AG04449 (cell line): ENCODE results near the gene PPM1J.
"Not testable (repeated sequence)": the region's sequence is repeated elsewhere in the genome, so short reads cannot be mapped to it uniquely, and the experiment has no call there.

Source experiments
- CTCF ChIA-PET: fragments of 350-600 bp; formaldehyde crosslinking; extraction: SDS; loops from one replicate; lab custom pipeline; 2021; ENCODE audit warnings: antibody characterized with exemption; lab: Yijun Ruan, JAX
- POLR2A ChIA-PET: fragments of 400-600, 350-600 bp; formaldehyde crosslinking; extraction: SDS; loops from one replicate; lab custom pipeline; 2020; ENCODE audit warnings: antibody characterized with exemption, inconsistent platforms; lab: Yijun Ruan, JAX
- DNase-seq: peaks from one replicate; pipeline ENCODE4 v3.0.0-alpha.2; 2010; ENCODE audit warnings: low read depth, low spot score
- H3K4me3 ChIP-seq: 2 replicates; pipeline ENCODE4 v1.5.1; 2011; ENCODE audit warnings: low read depth, mild to moderate bottlenecking, control low read depth, low read length
- TF ChIP-seq, protein P1 (sequence below): IDR thresholded peaks from one replicate; pipeline ENCODE4 v1.5.1; 2011; ENCODE audit warnings: mild to moderate bottlenecking, moderate library complexity, low read length, control low read depth, inconsistent platforms; ENCODE audit not compliant: insufficient read depth; ENCODE audit errors: missing control alignments

The PPM1J gene

DNA sequence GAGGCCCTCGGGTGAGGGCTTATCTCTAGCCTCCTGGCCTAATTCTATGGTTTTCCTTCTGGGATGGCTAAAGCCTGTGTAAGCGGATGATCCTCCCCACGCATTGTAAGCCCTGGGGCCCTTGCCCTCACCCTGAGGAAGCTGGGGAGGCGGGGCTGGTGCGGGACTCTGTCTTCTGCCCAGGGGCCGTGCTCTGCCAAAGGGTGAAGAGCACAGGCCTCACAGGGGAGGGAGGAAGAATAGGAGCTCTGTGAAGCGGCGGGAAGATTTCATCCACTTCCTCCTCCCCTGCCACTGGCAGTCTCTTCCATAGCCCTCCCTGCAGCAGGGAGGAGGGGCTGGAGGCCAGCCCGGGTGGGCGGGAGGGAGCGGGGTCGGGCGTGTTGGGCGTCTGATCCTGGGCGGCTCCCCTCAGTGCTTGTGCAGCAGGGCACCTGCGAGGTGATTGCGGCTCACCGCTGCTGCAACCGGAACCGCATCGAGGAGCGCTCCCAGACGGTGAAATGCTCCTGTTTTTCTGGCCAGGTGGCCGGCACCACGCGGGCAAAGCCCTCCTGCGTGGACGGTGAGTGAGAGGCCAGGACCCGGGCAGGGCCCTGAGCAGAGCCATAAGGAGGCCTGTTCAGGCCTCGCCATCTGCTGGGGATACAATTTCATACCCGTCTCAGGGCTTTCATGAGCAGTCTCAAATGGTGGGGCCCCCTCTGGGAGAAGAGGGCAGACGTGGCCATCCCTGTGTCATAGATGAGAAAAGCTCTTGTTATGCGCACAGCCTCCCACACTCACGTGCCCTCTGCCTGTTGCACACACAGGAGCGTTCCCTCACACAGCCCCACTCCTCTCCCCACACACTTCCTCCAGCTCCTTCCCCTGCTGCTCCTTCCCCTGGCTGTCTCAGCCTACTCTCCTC is 7.7 kb upstream of the PPM1J start:
- TF ChIP-seq, protein P1, sequence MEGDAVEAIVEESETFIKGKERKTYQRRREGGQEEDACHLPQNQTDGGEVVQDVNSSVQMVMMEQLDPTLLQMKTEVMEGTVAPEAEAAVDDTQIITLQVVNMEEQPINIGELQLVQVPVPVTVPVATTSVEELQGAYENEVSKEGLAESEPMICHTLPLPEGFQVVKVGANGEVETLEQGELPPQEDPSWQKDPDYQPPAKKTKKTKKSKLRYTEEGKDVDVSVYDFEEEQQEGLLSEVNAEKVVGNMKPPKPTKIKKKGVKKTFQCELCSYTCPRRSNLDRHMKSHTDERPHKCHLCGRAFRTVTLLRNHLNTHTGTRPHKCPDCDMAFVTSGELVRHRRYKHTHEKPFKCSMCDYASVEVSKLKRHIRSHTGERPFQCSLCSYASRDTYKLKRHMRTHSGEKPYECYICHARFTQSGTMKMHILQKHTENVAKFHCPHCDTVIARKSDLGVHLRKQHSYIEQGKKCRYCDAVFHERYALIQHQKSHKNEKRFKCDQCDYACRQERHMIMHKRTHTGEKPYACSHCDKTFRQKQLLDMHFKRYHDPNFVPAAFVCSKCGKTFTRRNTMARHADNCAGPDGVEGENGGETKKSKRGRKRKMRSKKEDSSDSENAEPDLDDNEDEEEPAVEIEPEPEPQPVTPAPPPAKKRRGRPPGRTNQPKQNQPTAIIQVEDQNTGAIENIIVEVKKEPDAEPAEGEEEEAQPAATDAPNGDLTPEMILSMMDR = no peak
- POLR2A ChIA-PET = no interaction called here
- peak overlapping the region; percentile 8; the same call in 1 of the 2 replicates for H3K4me3 ChIP-seq
- no peak for DNase-seq
- CTCF ChIA-PET = interaction anchor here (0.9 to 11.1 kb wide), 10 partner anchors 9 to 350 kb away, joined by 3 to 1029 read pairs (median 7); partner anchors contain the start of genes LRIG2 and RHOC

DNA sequence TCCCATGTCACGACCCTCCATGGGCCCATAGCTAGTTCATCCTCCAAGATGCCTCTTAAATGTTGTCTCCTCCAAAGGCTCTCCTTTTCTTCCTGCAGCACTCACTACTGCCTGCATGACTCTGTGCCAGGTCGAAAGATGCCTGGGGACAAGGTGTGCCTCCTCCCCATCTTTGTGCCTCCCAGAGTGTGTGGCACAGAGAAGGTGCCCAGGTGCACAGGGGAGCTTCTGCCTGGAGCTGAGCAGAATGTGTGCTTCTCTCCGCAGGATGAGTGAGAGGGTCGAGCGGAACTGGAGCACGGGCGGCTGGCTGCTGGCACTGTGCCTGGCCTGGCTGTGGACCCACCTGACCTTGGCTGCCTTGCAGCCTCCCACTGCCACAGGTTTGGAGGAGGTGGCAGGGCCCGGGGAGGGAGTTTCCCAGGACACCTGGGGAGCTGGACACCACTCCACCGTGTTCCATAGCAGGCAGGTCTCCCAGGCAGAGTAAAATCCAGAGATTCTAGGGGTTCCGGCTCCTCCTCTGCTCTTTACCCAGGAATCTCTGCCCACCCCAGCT is 6.9 kb upstream of the PPM1J start:
- TF ChIP-seq, protein P1 = no peak
- POLR2A ChIA-PET = interaction anchor here (0.8 to 1.0 kb wide), 2 partner anchors 22 to 328 kb away, joined by 3 to 4 read pairs; no protein-coding TSS in a partner anchor
- no peak for DNase-seq
- CTCF ChIA-PET = interaction anchor here (0.9 to 11.1 kb wide), 11 partner anchors 6 to 320 kb away, joined by 3 to 1029 read pairs (median 8); partner anchors contain the start of gene RHOC
- H3K4me3 ChIP-seq = no peak overlapping the region

DNA sequence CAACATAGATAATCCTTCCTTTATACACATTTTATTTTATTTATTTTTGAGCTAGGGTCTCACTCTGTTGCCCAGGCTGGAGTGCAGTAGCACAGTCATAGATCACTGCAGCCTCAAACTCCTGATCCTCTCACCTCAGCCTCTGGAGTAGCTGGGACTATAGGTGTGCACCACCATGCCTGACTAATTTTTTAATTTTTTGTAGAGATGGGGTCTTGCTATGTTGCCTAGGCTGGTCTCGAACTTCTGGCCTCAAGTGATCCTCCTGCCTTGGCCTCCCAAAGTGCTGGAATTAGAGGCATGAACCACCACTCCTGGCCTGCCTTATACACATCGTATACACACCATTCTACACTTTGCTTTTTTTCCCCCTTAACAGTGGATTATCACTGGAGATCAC is 6.2 kb upstream of the PPM1J start:
- ChIA-PET POLR2A (interaction anchor here (0.8 to 1.0 kb wide), 2 partner anchors 21 to 328 kb away, joined by 3 to 4 read pairs; no protein-coding TSS in a partner anchor), CTCF (interaction anchor here (1.3 to 11.1 kb wide), 9 partner anchors 7 to 351 kb away, joined by 3 to 1029 read pairs (median 31); partner anchors contain the start of genes LRIG2 and RHOC)

DNA sequence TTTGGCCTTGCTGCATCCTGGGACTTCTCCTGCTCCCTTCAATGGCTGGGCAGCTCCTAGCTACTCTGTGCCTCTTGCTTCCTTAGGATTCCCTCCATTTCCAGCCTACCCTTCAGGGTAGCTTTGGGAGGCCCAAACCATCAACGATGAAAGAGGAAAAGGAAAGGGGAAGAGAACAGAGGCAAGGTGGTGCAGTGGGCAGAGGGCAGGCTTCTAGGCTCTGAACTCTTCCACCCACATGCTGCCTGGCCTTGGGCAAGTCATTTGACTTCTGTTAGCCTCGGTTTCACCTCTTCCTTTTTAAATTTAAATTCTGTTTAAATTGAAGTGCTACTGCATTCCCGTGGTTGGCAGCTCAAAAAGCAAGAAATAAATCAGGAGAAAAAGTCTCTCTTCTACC is 5.7 kb upstream of the PPM1J start:
- TF ChIP-seq, protein P1 = no peak
- ChIA-PET POLR2A (interaction anchor here (1.1 kb wide), 1 partner anchor 352 kb away, joined by 4 read pairs; no protein-coding TSS in a partner anchor), CTCF (interaction anchor here (1.3 to 11.1 kb wide), 7 partner anchors 7 to 352 kb away, joined by 3 to 1029 read pairs (median 92); partner anchors contain the start of gene LRIG2)
- H3K4me3 ChIP-seq = no peak overlapping the region
- no peak for DNase-seq

More for the DNA sequence above, 6.2 kb upstream of the PPM1J start:
- not testable (repeated sequence) for DNase-seq, H3K4me3 ChIP-seq

DNA sequence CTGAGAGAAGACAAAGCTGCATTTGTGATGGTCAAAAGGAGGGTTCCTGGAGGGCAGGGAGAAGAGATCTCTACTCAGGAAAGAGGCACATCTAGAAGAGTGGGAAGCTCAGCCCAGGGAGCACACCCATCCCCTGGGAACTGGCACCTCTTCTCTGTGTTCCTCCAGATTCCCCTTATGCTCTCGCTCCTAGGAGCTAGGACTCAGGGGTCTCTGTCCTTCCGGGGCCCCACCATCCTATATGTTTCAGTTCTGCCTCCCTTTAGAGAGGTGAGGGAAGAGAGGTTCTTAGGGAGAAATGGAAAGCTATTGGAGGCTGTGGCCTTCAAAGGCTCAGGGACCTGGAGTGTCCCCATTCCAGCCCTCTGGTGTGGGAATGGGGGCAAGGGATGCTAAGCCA is 4.6 kb upstream of the PPM1J start:
- TF ChIP-seq, protein P1 = no peak
- H3K4me3 ChIP-seq = no peak overlapping the region
- no peak for DNase-seq
- ChIA-PET CTCF (interaction anchor here (0.9 to 11.1 kb wide), 20 partner anchors 8 to 734 kb away, joined by 3 to 1029 read pairs (median 9); partner anchors contain the start of genes LRIG2 and RHOC), POLR2A (no interaction called here)

DNA sequence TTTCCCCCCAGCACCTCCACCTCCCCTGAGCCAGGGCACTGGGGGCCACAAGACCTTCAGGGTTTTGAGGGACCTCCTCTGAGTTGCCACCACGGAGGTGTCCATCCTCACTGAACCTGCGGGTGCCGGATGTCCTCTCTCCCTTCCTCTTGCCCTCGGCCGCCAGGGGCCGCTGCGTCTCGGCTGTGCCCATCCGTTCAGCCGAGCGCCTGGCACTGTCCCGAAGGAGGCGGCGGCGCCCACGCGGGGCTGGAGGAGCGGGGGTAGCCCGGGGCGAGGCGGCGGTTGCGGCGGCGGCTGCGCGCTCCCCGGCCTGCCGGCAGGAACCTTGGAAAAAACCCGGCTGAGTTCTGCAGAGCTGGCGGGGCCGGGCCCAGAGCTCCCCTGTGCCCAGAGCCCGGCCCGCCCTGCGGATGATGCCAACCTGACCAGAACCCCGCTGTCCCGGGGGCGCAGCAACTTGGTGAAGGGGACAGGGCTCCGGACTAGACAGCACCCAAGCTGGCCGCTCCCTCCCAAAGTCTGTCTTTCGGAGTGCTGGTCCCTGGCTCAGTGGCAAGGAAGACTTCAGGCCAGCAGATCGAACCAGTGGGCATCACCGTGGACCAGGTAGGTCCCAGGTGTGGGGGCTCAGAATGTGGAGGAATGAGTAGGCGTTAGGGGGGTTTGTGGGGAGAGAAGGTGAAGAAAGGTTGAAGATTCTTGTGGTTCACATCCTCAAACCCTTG is 3.7 kb upstream of the PPM1J start:
- no peak for DNase-seq
- TF ChIP-seq, protein P1 = peak; percentile 99
- H3K4me3 ChIP-seq = peak overlapping the region; percentile 6; the same call in 1 of the 2 replicates
- ChIA-PET POLR2A (no interaction called here), CTCF (interaction anchor here (0.6 to 11.1 kb wide), 46 partner anchors 9 to 393 kb away, joined by 3 to 1029 read pairs (median 4); partner anchors contain the start of genes CAPZA1, LRIG2, RHOC and ST7L)
